Adrenal gland (tissue), 5 donors: Measurements from ENCODE around the gene ANKS3.

ENCODE experiments used
- POLR2A ChIP-seq, 2 donors: fragments of 450-650 bp; IDR thresholded peaks; one replicate each; pipeline ENCODE4 v1.6.1; 2017; ENCODE audit warnings: antibody characterized with exemption in 2 of 2, mild to moderate bottlenecking in 2 of 2, moderate library complexity in 1 of 2
- TF ChIP-seq, protein P1 (sequence below), 6 experiments: fragments of 450-650 bp in 4 of 6; fragments of 200-600 bp in 2 of 6; sonication (generic) in 1 of 6; IDR thresholded peaks; 1 replicate in 5 of 6; 2 replicates in 1 of 6; pipeline versions ENCODE4 v1.5.1 to v1.8.0; 2016 to 2021; ENCODE audit warnings: antibody characterized with exemption in 6 of 6, mild to moderate bottlenecking in 2 of 6, moderate library complexity in 1 of 6
- donor health status: DM: no; HTN: no; CAD: no.

DNA sequence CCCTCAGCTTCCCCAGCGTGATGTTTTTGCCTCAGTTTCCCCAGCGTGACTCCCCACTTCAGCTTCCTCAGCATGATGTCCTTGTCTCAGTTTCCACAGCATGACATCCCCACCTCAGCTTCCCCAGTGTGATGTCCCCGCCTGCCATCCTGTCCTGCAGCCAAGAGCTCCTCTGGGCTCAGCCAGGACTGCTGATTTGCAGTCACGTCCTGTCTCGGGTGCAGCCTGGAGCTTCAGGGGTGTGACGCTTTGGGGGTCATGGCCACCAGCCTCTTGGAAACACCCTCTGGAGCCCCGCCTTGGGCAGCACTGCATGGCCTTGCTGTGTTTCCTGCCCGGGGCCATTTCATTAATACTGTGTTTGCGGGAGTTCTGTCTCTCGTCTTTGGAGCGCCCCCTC lies 57.2 kb downstream of the ANKS3 start:
- TF ChIP-seq, protein P1, sequence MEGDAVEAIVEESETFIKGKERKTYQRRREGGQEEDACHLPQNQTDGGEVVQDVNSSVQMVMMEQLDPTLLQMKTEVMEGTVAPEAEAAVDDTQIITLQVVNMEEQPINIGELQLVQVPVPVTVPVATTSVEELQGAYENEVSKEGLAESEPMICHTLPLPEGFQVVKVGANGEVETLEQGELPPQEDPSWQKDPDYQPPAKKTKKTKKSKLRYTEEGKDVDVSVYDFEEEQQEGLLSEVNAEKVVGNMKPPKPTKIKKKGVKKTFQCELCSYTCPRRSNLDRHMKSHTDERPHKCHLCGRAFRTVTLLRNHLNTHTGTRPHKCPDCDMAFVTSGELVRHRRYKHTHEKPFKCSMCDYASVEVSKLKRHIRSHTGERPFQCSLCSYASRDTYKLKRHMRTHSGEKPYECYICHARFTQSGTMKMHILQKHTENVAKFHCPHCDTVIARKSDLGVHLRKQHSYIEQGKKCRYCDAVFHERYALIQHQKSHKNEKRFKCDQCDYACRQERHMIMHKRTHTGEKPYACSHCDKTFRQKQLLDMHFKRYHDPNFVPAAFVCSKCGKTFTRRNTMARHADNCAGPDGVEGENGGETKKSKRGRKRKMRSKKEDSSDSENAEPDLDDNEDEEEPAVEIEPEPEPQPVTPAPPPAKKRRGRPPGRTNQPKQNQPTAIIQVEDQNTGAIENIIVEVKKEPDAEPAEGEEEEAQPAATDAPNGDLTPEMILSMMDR (IDR thresholded peaks at IDR 0.05), result no peak
- TF ChIP-seq POLR2A (IDR thresholded peaks at IDR 0.05), result peak in 1 of 2 donors; percentile 42
